CD14-positive monocyte (primary cell): ENCODE measurements around the gene GAP43. TPM values are rescaled to one million over a fixed set of nuclear protein-coding genes. Genes with fewer than 3 reads are reported as not detected.

Experiments
- DNase-seq, 3 donors: peaks; one replicate each; pipeline ENCODE4 v3.0.0-alpha.2; 2011 to 2022
- H2AFZ ChIP-seq: 2 replicates; pipeline ENCODE4 v1.6.0; 2012; ENCODE audit warnings: mild to moderate bottlenecking, low read depth, low read length, inconsistent platforms; ENCODE audit not compliant: insufficient read depth, poor library complexity, severe bottlenecking
- H3K27ac ChIP-seq, 2 donors: 1 replicate in 1 of 2; 2 replicates in 1 of 2; pipeline ENCODE4 v1.5.1; 2012 to 2013; ENCODE audit warnings: low read length in 2 of 2, control low read depth in 1 of 2, inconsistent platforms in 1 of 2, low read depth in 1 of 2, mild to moderate bottlenecking in 1 of 2
- H3K27me3 ChIP-seq, 2 donors: one replicate each; pipeline versions ENCODE4 v1.6.0 to v1.6.1; 2011 to 2013; ENCODE audit warnings: low read length in 2 of 2; ENCODE audit not compliant: control insufficient read depth in 2 of 2, insufficient read depth in 2 of 2
- H3K36me3 ChIP-seq, 2 donors: replicated peaks in 1 of 2; 1 replicate in 1 of 2; 2 replicates in 1 of 2; pipeline versions ENCODE4 v1.5.1 to v1.6.1; 2012 to 2013; ENCODE audit warnings: low read length in 2 of 2, control low read depth in 1 of 2, inconsistent platforms in 1 of 2, mild to moderate bottlenecking in 1 of 2; ENCODE audit not compliant: insufficient read depth in 2 of 2, control insufficient read depth in 1 of 2
- H3K4me1 ChIP-seq, 2 donors: 1 replicate in 1 of 2; 2 replicates in 1 of 2; pipeline versions ENCODE4 v1.5.1 to v1.6.1; 2012 to 2013; ENCODE audit warnings: low read length in 2 of 2, control low read depth in 1 of 2, inconsistent platforms in 1 of 2, mild to moderate bottlenecking in 1 of 2, moderate library complexity in 1 of 2; ENCODE audit not compliant: insufficient read depth in 2 of 2, control insufficient read depth in 1 of 2
- H3K4me2 ChIP-seq: replicated peaks from 2 replicates; pipeline ENCODE3; 2012; ENCODE audit warnings: low read length, moderate library complexity, mild to moderate bottlenecking; ENCODE audit not compliant: poor library complexity, severe bottlenecking; ENCODE audit errors: extremely low read depth
- H3K4me3 ChIP-seq, 3 experiments: fragments of 200-600 bp in 1 of 3; sonication (generic) in 1 of 3; replicated peaks in 1 of 3; 1 replicate in 2 of 3; 2 replicates in 1 of 3; pipeline ENCODE4 v1.5.1; 2011 to 2013; ENCODE audit warnings: low read length in 3 of 3, mild to moderate bottlenecking in 3 of 3, control low read depth in 2 of 3, low read depth in 2 of 3, inconsistent platforms in 1 of 3, moderate library complexity in 1 of 3
- H3K79me2 ChIP-seq: 2 replicates; pipeline ENCODE4 v1.6.0; 2012; ENCODE audit warnings: mild to moderate bottlenecking, control low read depth, inconsistent platforms, low read length, moderate library complexity; ENCODE audit not compliant: insufficient read depth
- H3K9ac ChIP-seq: 2 replicates; pipeline ENCODE4 v1.6.0; 2017; ENCODE audit warnings: low read length, mild to moderate bottlenecking; ENCODE audit not compliant: insufficient read depth, poor library complexity, severe bottlenecking
- H3K9me3 ChIP-seq, 2 donors: replicated peaks in 1 of 2; 1 replicate in 1 of 2; 2 replicates in 1 of 2; pipeline versions ENCODE4 v1.5.1 to v1.6.1; 2012 to 2013; ENCODE audit warnings: low read length in 2 of 2, control low read depth in 1 of 2; ENCODE audit not compliant: control insufficient read depth in 1 of 2, insufficient read depth in 1 of 2
- H4K20me1 ChIP-seq: 2 replicates; pipeline ENCODE4 v1.6.0; 2012; ENCODE audit warnings: mild to moderate bottlenecking, low read length, control low read depth, moderate library complexity; ENCODE audit not compliant: insufficient read depth
- H3K27ac Mint-ChIP-seq, 7 donors: one replicate each; pipeline ENCODE4 v1.8.0; 2020; ENCODE audit warnings: mild to moderate bottlenecking in 7 of 7, mixed read lengths in 7 of 7, moderate library complexity in 6 of 7, inconsistent platforms in 2 of 7
- H3K27me3 Mint-ChIP-seq, 3 donors: one replicate each; pipeline ENCODE4 v1.8.0; 2021 to 2022; ENCODE audit warnings: low read depth in 3 of 3, mild to moderate bottlenecking in 3 of 3, mixed read lengths in 3 of 3, moderate library complexity in 3 of 3, inconsistent platforms in 1 of 3
- H3K36me3 Mint-ChIP-seq, 2 donors: one replicate each; pipeline ENCODE4 v1.8.0; 2020; ENCODE audit warnings: mixed read lengths in 2 of 2, inconsistent platforms in 1 of 2, mild to moderate bottlenecking in 1 of 2
- H3K4me1 Mint-ChIP-seq: one replicate; pipeline ENCODE4 v1.8.0; 2020; ENCODE audit warnings: mild to moderate bottlenecking, mixed read lengths
- H3K4me3 Mint-ChIP-seq, 2 donors: one replicate each; pipeline ENCODE4 v1.8.0; 2020; ENCODE audit warnings: mild to moderate bottlenecking in 2 of 2, mixed read lengths in 2 of 2, moderate library complexity in 1 of 2
- H3K9me3 Mint-ChIP-seq, 7 donors: one replicate each; pipeline ENCODE4 v1.8.0; 2020 to 2022; ENCODE audit warnings: mixed read lengths in 7 of 7, mild to moderate bottlenecking in 6 of 7, moderate library complexity in 6 of 7, inconsistent platforms in 2 of 7
- CTCF ChIP-seq: fragments of 200-600 bp; IDR thresholded peaks from one replicate; pipeline ENCODE4 v1.8.0; 2022; ENCODE audit warnings: antibody characterized with exemption, mild to moderate bottlenecking
- WGBS: methylation state at CpG from one replicate; pipeline ENCODE4 v1.1.5; 2013; ENCODE audit warnings: missing lambda C conversion rate; ENCODE audit not compliant: insufficient coverage; 5-methylcytosine and 5-hydroxymethylcytosine counted together
- intact Hi-C, 2 donors: fragments of 100-400 bp; cut with micrococcal nuclease; formaldehyde crosslinking; loops; one replicate each; pipeline versions ENCODE4 v1.15.0 to v1.15.1; 2023
- polyA plus RNA-seq, 3 donors: library from polyadenylated mRNA; depleted of rRNA in 1 of 3; unstranded in 2 of 3; stranded (reverse) in 1 of 3; fragments of 300-500 nt in 2 of 3; fragments of >200 nt in 1 of 3; fragmentation: Illumina TruSeq in 2 of 3; gene quantifications; 1 replicate in 2 of 3; 2 replicates in 1 of 3; pipeline ENCODE4 v1.2.3, GENCODE V29; 2012 to 2021

The GAP43 gene
- polyA plus RNA-seq, 3 donors = not detected

DNA sequence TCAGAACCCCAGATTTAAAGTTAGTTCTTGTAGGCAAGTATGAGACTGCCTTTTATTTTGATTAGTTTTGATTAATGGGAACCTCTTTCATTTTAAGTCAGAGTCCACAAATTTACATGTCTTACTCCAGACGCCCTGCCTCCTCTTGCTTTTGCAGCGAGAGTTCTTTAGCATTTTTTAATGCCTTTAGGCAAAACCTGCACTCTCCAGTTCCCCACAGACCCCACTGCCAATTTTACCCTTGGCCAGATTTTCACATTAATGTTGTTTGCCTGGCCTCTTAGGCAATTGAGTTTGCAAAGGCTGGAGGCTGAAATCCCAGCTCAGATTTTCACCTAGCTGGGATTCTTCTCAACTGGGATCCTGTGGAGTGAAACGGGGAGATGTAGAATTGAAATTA lies 85.8 kb downstream of the GAP43 start:
- no peaks in the 10 kb centered on the region for H3K36me3 Mint-ChIP-seq
- H3K9me3 ChIP-seq = no peaks in the 10 kb centered on the region
- H3K4me2 ChIP-seq = no peak overlapping the region
- intact Hi-C loops = no loop called here
- no peaks in the 10 kb centered on the region for H3K9me3 Mint-ChIP-seq
- no peak overlapping the region for H3K27ac ChIP-seq
- TF ChIP-seq CTCF = no peak
- H3K4me3 ChIP-seq = no peak overlapping the region
- H3K4me1 Mint-ChIP-seq = no peaks in the 10 kb centered on the region
- no peaks in the 10 kb centered on the region for H3K27me3 ChIP-seq
- no peaks in the 10 kb centered on the region for H4K20me1 ChIP-seq
- peaks cover 2 to 9% (median 3%) of the 10 kb centered on the region in 3 donors for H3K27me3 Mint-ChIP-seq
- DNase-seq = no peak
- no peak overlapping the region for H2AFZ ChIP-seq
- WGBS = no CpG with 5 or more reads among the region's 3 CpGs
- H3K79me2 ChIP-seq = no peaks in the 10 kb centered on the region
- no peak overlapping the region for H3K27ac Mint-ChIP-seq
- H3K4me3 Mint-ChIP-seq = no peak overlapping the region
- no peaks in the 10 kb centered on the region for H3K36me3 ChIP-seq
- H3K4me1 ChIP-seq = no peaks in the 10 kb centered on the region
- H3K9ac ChIP-seq = no peak overlapping the region

DNA sequence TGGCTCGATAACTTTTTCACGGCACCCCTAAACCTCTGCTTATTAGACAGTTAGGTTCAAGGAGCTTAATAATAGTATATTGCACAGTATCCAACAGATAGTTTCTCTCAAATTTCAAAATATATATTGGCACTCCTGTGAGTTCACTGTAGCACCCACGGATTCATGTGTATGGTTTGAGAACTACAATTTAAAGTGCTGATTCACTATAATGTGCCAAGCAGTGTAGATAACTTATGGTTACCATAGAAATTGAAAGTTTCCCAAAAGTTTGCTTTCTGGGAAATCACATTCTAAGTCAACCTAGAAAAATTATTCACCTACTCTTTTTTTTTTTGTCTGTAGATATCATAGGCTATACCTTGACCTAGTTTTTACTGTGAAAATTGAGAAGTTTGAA lies 86.6 kb downstream of the GAP43 start:
- Histone ChIP-seq H2AFZ (no peak overlapping the region), H3K79me2 (no peaks in the 10 kb centered on the region), H3K27me3 (no peaks in the 10 kb centered on the region), H3K4me2 (no peak overlapping the region), H3K4me1 (no peaks in the 10 kb centered on the region), H3K9me3 (no peaks in the 10 kb centered on the region), H3K27ac (no peak overlapping the region), H4K20me1 (no peaks in the 10 kb centered on the region), H3K9ac (no peak overlapping the region), H3K36me3 (no peaks in the 10 kb centered on the region), H3K4me3 (no peak overlapping the region)
- WGBS = no CpG with 5 or more reads among the region's 3 CpGs
- H3K4me1 Mint-ChIP-seq = no peaks in the 10 kb centered on the region
- TF ChIP-seq CTCF = no peak
- intact Hi-C loops = no loop called here
- no peak overlapping the region for H3K4me3 Mint-ChIP-seq
- no peak for DNase-seq
- H3K27me3 Mint-ChIP-seq = peaks cover 2 to 9% (median 3%) of the 10 kb centered on the region in 3 donors
- H3K36me3 Mint-ChIP-seq = no peaks in the 10 kb centered on the region
- no peaks in the 10 kb centered on the region for H3K9me3 Mint-ChIP-seq
- H3K27ac Mint-ChIP-seq = no peak overlapping the region
